ENCODE results near the gene ACOT7.
"Not testable (repeated sequence)": the region's sequence is repeated elsewhere in the genome, so short reads cannot be mapped to it uniquely, and the experiment has no call there.

Gene ACOT7

GRCh38 chr1:6409733-6410132 lies 16.2 kb upstream of the ACOT7 start:
- in situ Hi-C loops (cut with HindIII; ENCODE audit: low sequenced_read_pairs) = no loop called here
- no peak for DNase-seq (ENCODE audit: low read depth, low spot score)
- no peak for TF ChIP-seq CTCF (IDR thresholded peaks at IDR 0.05; ENCODE audit: low read depth, low read length)
- no peak overlapping the region for H3K4me3 ChIP-seq (ENCODE audit: low read depth, low read length)

GRCh38 chr1:6409053-6409452 lies 15.5 kb upstream of the ACOT7 start:
- no peak for TF ChIP-seq CTCF (IDR thresholded peaks at IDR 0.05; ENCODE audit: low read depth, low read length)
- H3K4me3 ChIP-seq (ENCODE audit: low read depth, low read length) = no peak overlapping the region
- in situ Hi-C loops (cut with HindIII; ENCODE audit: low sequenced_read_pairs) = no loop called here
- DNase-seq (ENCODE audit: low read depth, low spot score) = no peak

GRCh38 chr1:6408023-6408422 lies 14.5 kb upstream of the ACOT7 start:
- DNase-seq (ENCODE audit: low read depth, low spot score) = no peak
- no peak for TF ChIP-seq CTCF (IDR thresholded peaks at IDR 0.05; ENCODE audit: low read depth, low read length)
- H3K4me3 ChIP-seq (ENCODE audit: low read depth, low read length) = no peak overlapping the region
- in situ Hi-C loops (cut with HindIII; ENCODE audit: low sequenced_read_pairs) = no loop called here

- TF ChIP-seq CTCF (IDR thresholded peaks at IDR 0.05; ENCODE audit: low read depth, low read length) = no peak
- DNase-seq (ENCODE audit: low read depth, low spot score) = no peak
- no peak overlapping the region for H3K4me3 ChIP-seq (ENCODE audit: low read depth, low read length)
- in situ Hi-C loops (cut with HindIII; ENCODE audit: low sequenced_read_pairs) = no loop called here
Measured at GRCh38 chr1:6401673-6402072, 8.1 kb upstream of the ACOT7 start.

GRCh38 chr1:6399294-6399693 lies 5.7 kb upstream of the ACOT7 start:
- TF ChIP-seq CTCF (IDR thresholded peaks at IDR 0.05; ENCODE audit: low read depth, low read length) = no peak
- DNase-seq (ENCODE audit: low read depth, low spot score) = no peak
- no peak overlapping the region for H3K4me3 ChIP-seq (ENCODE audit: low read depth, low read length)
- in situ Hi-C loops (cut with HindIII; ENCODE audit: low sequenced_read_pairs) = no loop called here

- no peak for TF ChIP-seq CTCF (IDR thresholded peaks at IDR 0.05; ENCODE audit: low read depth, low read length)
- DNase-seq (ENCODE audit: low read depth, low spot score) = no peak
- in situ Hi-C loops (cut with HindIII; ENCODE audit: low sequenced_read_pairs) = no loop called here
- H3K4me3 ChIP-seq (ENCODE audit: low read depth, low read length) = no peak overlapping the region
Measured at GRCh38 chr1:6397844-6398441, 4.4 kb upstream of the ACOT7 start.

- TF ChIP-seq CTCF (IDR thresholded peaks at IDR 0.05; ENCODE audit: low read depth, low read length) = no peak
- in situ Hi-C loops (cut with HindIII; ENCODE audit: low sequenced_read_pairs) = no loop called here
- no peak for DNase-seq (ENCODE audit: low read depth, low spot score)
- no peak overlapping the region for H3K4me3 ChIP-seq (ENCODE audit: low read depth, low read length)
Measured at GRCh38 chr1:6396998-6397397, 3.4 kb upstream of the ACOT7 start.

GRCh38 chr1:6395781-6396244 lies 2.2 kb upstream of the ACOT7 start:
- H3K4me3 ChIP-seq (ENCODE audit: low read depth, low read length); DNase-seq (ENCODE audit: low read depth, low spot score); in situ Hi-C loops (cut with HindIII; ENCODE audit: low sequenced_read_pairs): not testable (repeated sequence)

- in situ Hi-C loops (cut with HindIII; ENCODE audit: low sequenced_read_pairs); H3K4me3 ChIP-seq (ENCODE audit: low read depth, low read length); DNase-seq (ENCODE audit: low read depth, low spot score): not testable (repeated sequence)
Measured at GRCh38 chr1:6395130-6395529, 1.6 kb upstream of the ACOT7 start.

All from astrocyte of the spinal cord (primary cell).